Left cardiac atrium (tissue), 4 donors: ENCODE data around the gene RUFY4. TPM values are rescaled to one million over a fixed set of nuclear protein-coding genes. Genes with fewer than 3 reads are reported as not detected.

Source experiments
- ATAC-seq, 2 donors: fragments of 200-7000 bp; cut with Tn5 transposase; one replicate each; pipeline ENCODE4 v1.9.1; 2020; ENCODE audit warnings: mild to moderate bottlenecking in 2 of 2, moderate library complexity in 2 of 2
- DNase-seq: peaks from one replicate; pipeline ENCODE4 v3.0.0-alpha.2; 2020
- intact Hi-C, 2 donors: fragments of 100-400 bp; cut with DNase I; formaldehyde crosslinking; loops; one replicate each; pipeline versions ENCODE4 v1.14.1 to v1.15.1; 2022 to 2023
- total RNA-seq, 2 donors: library from RNA; stranded (reverse); fragmentation: NEBNext Ultra II Directional; extraction: Animal tissue kit (Norgen Biotek cat#: 25700); gene quantifications; one replicate each; pipeline ENCODE4 v1.2.1, GENCODE V29; 2021
- donor health status: DM: no; HTN: yes; CAD: no.
- donor health status: DM: no; HTN: yes; CAD: no; lungs with severe emphysema.
- donor health status: DM: yes; HTN: yes; CAD: no.
- donor health status: Dilated cardiomyopathy.

RUFY4 gene
- total RNA-seq, 2 donors from 2014 or later = not detected

GRCh38 chr2:218125626-218126080, 56.6 kb downstream of the RUFY4 start, which contains the start of gene CXCR2:
Gene CXCR2 (plus strand): TSS chr2:218126028. CDS start chr2:218134802, 8,774 bp downstream.
- DNase-seq (peak; percentile 27), ATAC-seq (peak; percentile 53 to 65)
- intact Hi-C loops = no loop called here

- intact Hi-C loops = no loop called here
- DNase-seq (no peak), ATAC-seq (no peak)
These were observed 58.9 kb downstream of the RUFY4 start for GRCh38 chr2:218127929-218128455.

DNA sequence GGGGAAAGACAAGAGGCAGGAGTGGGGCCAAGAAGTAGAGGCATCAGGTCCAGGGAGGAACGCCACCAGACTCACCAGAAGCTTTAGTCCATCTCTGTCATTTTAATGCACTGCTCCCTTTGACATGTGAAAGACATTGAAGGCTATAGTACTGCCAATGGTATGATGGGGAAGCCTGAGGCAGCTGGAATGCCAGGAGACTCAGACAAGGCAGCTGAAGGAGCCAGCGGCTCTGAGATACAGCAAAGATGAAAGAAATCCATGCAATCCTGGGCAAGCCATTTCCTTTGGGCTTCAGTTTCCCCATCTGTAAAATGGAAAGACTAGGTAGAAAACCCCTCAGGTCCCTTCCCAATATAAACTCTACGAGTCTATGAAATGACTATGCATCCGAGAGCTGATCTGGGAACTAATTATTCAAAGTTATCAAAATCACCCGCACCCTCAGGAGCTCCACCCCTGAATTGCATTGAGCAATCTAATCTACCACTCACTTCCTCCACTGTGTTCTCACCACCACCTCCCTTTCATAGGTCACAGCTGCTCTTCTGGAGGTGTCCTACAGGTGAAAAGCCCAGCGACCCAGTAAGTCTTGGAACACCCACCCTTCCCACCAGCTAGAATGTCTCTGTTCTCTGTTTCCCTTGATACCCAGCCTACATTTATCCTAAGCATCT, 59.9 kb downstream of the RUFY4 start:
- DNase-seq (no peak), ATAC-seq (no peak)
- intact Hi-C loops = no loop called here

- ATAC-seq (no peak), DNase-seq (no peak)
- intact Hi-C loops = no loop called here
These were observed 60.5 kb downstream of the RUFY4 start for GRCh38 chr2:218129458-218130135.

DNA sequence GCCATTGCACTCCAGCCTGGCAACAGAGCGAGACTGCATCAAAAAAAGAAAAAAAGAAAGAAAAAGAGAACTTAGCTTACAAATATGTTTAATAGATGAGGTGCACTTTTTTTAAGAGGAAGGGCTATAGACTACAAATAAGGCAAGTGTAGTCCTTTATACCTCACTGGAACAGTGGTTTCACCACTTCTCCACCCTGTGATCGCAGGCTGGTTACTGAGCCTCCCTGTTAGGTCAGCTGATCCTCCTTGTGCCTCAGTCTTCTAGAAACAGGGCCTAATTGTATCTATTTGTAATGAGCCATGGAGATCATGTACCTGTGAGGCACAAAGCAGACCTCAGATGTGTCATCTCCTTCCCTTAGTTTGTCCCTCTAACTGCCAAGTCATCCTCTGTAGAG, 61.3 kb downstream of the RUFY4 start:
- intact Hi-C loops = no loop called here
- no peak for DNase-seq
- ATAC-seq = no peak

DNA sequence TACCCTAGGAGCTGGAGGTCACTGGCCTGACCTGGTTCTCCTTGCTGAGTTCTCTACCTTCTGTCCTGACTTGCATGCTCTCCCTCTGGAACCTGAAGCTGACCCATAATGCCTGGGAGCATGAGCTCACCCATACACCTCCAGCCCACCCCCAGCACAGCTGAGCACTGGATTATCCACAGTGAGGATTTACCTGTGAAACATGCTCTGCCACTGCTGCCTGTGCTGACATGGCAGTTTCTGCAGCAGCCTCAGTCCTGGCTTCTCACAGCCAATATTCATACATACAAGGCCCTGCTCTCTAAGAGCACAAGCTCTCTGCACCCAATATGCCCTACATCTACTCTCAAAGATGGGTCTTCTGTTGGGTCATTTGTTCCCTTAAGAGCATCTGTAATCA, 61.8 kb downstream of the RUFY4 start:
- intact Hi-C loops = no loop called here
- no peak for DNase-seq
- ATAC-seq = no peak

- ATAC-seq = no peak
- intact Hi-C loops = no loop called here
- DNase-seq = no peak
These were observed 68.5 kb downstream of the RUFY4 start for GRCh38 chr2:218137514-218137913.

- ATAC-seq (no peak), DNase-seq (no peak)
- intact Hi-C loops = no loop called here
These were observed 69.0 kb downstream of the RUFY4 start for GRCh38 chr2:218138047-218138446.

Other genes with a start within 250 kb of the RUFY4 start
- gene TNS1, start 66.3 kb upstream of the RUFY4 start, total RNA-seq = 100 to 1,000 TPM; 436 to 508 TPM
- 1 to 10 TPM; 1.2 to 3.0 TPM for gene CXCR2, start 56.8 kb downstream of the RUFY4 start, total RNA-seq
- gene CXCR1, start 97.7 kb downstream of the RUFY4 start, total RNA-seq = under 1 TPM; 0.58 to 0.97 TPM
- 100 to 1,000 TPM; 144 to 167 TPM for gene ARPC2, start 147.9 kb downstream of the RUFY4 start, total RNA-seq
- 1 to 10 TPM; 5.7 to 6.6 TPM for gene GPBAR1, start 191.8 kb downstream of the RUFY4 start, total RNA-seq
- 10 to 100 TPM; 49.0 to 52.5 TPM for gene AAMP, start 200.9 kb downstream of the RUFY4 start, total RNA-seq
- gene PNKD, start 201.3 kb downstream of the RUFY4 start, total RNA-seq = 10 to 100 TPM; 62.4 to 68.5 TPM
- gene TMBIM1, start 223.2 kb downstream of the RUFY4 start, total RNA-seq = 100 to 1,000 TPM; 156 to 166 TPM